GM18508 (cell line): ENCODE data around the gene SPATA25.

Source experiments
- ATAC-seq: cut with Tn5 transposase; IDR thresholded peaks from one replicate; pipeline ENCODE4 v1.9.1; 2021; ENCODE audit warnings: moderate number of reproducible peaks; ENCODE audit not compliant: insufficient read depth, unreplicated experiment

SPATA25 gene

DNA sequence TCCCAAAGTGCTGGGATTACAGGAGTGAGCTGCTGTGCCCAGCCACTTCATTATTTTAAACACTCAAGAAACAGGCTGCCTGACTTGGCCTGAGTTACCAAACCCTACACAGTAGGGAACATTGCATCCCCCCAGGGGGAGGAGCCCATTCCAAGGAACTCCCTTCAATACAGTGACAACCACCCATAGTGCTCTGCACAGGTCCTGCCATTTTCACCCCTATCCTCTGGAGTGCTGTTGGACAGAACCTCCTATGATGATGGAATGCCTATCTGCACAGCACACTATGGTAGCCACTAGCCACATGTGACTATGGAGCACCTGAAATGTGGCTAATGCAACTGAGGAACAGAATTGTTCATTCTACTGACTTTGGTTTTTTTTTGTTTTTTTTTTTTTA lies 42.0 kb downstream of the SPATA25 start:
- ATAC-seq: no peak

DNA sequence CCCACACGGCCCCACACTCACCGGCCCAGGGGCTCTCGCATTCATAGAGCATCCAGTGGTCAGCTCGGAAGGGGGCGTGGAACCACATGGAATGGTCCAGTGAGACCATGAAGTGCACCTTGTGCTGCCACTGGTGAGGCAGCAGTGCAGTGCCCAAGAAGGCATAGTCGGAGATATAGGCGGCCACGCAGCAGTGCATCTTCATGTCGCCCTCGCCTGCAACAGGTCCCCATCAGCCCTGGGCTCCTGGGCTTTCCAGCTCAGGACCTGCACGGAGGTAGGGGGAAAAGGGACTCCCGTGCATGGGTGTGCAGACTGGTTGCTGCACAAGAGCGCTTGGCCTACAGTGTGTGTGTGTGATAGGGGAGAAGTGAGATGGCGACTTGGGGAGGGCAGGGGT lies 43.9 kb downstream of the SPATA25 start:
- no peak for ATAC-seq

DNA sequence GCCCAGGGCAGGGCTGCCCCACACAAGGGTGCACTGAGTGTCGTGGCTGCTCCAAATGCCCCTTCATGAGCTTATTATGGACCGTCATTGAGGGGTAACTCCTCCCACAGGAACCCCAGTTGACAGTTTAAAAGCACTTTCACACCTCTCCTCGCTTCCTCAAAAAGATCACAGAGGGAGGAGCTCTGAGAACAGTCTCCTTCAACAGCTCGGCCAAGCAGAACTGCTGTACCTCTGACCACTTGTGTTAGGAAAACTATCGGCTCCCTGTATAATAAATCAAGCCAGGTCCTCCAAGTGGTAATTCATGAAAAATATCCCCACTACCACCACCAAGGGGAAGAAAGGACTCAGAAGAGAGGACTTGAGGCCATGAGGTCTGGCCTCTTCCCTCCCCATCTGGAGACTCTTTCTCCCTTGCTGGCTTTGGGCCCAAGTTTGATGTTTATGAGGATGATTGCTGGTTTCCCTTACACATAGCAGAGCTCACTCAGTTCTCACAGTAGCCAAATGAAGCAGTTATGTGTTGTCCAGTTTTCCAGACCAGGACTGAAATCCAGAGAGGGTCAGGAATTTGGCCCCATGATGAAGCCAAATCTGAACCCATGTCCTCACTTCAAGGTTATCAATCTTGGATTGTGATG lies 45.1 kb downstream of the SPATA25 start:
- ATAC-seq: no peak

DNA sequence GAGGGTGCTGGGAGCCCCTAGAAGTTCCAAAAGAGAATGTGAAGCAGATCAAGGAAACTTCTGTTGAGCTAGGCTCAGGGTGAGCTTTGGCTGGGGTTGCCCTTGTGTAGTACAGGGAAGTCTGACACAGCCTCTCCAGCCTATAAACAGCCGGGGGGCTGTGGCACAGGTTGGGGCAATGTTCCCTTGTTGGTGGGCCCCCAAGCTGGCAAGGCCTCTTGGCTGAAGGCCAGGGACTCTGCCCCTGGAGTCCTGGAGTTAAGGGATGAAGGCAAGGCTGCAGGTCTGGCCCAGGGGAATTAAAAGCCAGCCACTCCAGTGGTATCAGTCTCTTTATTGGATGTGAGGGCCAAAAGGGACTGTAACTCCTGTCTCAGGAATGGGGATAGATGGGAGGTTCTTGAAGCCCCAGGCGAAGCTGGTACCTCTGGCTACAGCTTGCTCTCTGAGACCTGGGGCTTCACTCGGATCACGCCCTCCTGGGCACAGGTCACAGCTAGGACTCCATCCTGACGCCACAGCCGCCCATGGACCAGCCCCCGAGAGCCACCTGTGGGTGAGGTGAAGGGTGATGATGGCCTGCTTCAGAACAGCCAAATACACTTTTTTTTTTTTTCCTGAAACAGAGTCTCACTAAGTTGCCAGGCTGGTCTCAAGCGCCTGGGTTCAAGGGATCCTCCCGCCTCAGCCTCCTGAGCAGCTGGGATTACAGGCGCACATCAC lies 45.9 kb downstream of the SPATA25 start:
- no peak for ATAC-seq

DNA sequence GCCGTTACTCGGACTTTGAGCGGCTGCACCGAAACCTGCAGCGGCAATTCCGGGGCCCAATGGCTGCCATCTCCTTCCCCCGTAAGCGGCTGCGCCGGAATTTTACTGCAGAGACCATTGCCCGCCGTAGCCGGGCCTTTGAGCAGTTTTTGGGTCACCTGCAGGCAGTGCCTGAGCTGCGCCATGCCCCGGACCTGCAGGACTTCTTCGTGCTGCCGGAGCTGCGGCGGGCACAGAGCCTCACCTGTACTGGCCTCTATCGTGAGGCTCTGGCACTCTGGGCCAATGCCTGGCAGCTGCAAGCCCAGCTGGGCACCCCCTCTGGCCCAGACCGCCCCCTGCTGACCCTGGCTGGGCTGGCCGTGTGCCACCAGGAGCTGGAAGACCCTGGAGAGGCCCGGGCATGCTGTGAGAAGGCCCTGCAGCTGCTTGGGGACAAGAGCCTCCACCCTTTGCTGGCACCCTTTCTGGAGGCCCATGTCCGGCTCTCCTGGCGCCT lies 46.7 kb downstream of the SPATA25 start:
- no peak for ATAC-seq

DNA sequence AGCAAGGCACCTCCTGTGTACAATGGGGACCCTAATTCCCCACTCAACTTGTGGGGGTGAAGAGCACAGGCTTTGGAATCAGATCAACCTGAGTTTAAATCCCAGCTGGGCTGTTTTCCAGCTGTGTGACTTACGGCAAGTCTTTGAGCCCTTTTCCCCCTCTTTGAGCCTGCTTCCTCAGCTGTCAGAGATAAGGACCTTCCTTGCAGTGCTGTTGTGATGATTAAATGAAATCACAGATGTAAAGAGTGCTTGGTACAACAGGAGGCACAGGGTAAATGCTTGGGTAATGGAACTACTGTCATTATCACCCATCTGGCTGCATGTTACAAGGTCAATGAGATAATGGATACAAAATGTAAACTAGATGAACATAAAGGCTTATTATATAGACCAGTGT lies 50.6 kb downstream of the SPATA25 start:
- ATAC-seq: no peak
